OCI-LY1 (cell line): ENCODE data around the gene SKAP2.

Experiments used
- H2AFZ ChIP-seq: fragments of 200-600 bp; sonication (generic), shearing (Covaris generic); 2 replicates; pipeline ENCODE4 v1.6.0; 2014; ENCODE audit warnings: antibody characterized with exemption, mild to moderate bottlenecking, low read length
- H3F3A ChIP-seq: fragments of 200-600 bp; sonication (generic), shearing (Covaris generic); 2 replicates; pipeline ENCODE4 v1.6.0; 2014; ENCODE audit warnings: mild to moderate bottlenecking, antibody characterized with exemption, low read length, moderate library complexity; ENCODE audit not compliant: insufficient read depth
- H3K27ac ChIP-seq: fragments of 200-600 bp; sonication (generic); 2 replicates; pipeline ENCODE4 v1.5.1; 2014; ENCODE audit warnings: low read length, mixed run types, mild to moderate bottlenecking, low read depth; ENCODE audit not compliant: poor library complexity, severe bottlenecking
- H3K27me3 ChIP-seq: fragments of 200-600 bp; sonication (generic); 2 replicates; pipeline ENCODE4 v1.6.0; 2014; ENCODE audit warnings: antibody characterized with exemption, mild to moderate bottlenecking, low read length, moderate library complexity; ENCODE audit not compliant: insufficient read depth
- H3K36me3 ChIP-seq: fragments of 200-600 bp; sonication (generic); 2 replicates; pipeline ENCODE4 v1.6.1; 2014; ENCODE audit warnings: mild to moderate bottlenecking, antibody characterized with exemption, low read length, moderate library complexity, mixed read lengths; ENCODE audit not compliant: insufficient read depth
- H3K4me1 ChIP-seq: fragments of 200-600 bp; sonication (generic); 2 replicates; pipeline ENCODE4 v1.5.1; 2014; ENCODE audit warnings: mild to moderate bottlenecking, low read length, moderate library complexity; ENCODE audit not compliant: insufficient read depth, severe bottlenecking
- H3K4me2 ChIP-seq: fragments of 200-600 bp; sonication (generic), shearing (Covaris generic); 2 replicates; pipeline ENCODE4 v1.6.1; 2014; ENCODE audit warnings: low read length
- H3K4me3 ChIP-seq: fragments of 200-600 bp; sonication (generic); 2 replicates; pipeline ENCODE4 v1.5.1; 2014; ENCODE audit warnings: low read length, low read depth, mild to moderate bottlenecking, mixed read lengths; ENCODE audit not compliant: poor library complexity, severe bottlenecking
- H3K79me2 ChIP-seq: fragments of 200-600 bp; shearing (Covaris generic); 2 replicates; pipeline ENCODE4 v1.6.1; 2016; ENCODE audit warnings: mixed run types, low read length, mixed read lengths; ENCODE audit not compliant: insufficient read depth
- H3K9ac ChIP-seq: fragments of 200-600 bp; sonication (generic), shearing (Covaris generic); 2 replicates; pipeline ENCODE4 v1.6.1; 2014; ENCODE audit warnings: mild to moderate bottlenecking, low read length, mixed read lengths
- H3K9me2 ChIP-seq: fragments of 200-600 bp; sonication (generic), shearing (Covaris generic); 2 replicates; pipeline ENCODE4 v1.6.1; 2014; ENCODE audit warnings: low read depth, mild to moderate bottlenecking, low read length, mixed read lengths
- H3K9me3 ChIP-seq: fragments of 200-600 bp; shearing (Covaris generic); 2 replicates; pipeline ENCODE4 v1.6.1; 2014; ENCODE audit warnings: low read length, mixed read lengths
- H4K20me1 ChIP-seq: fragments of 200-600 bp; sonication (generic), shearing (Covaris generic); 2 replicates; pipeline ENCODE4 v1.6.0; 2016; ENCODE audit warnings: mild to moderate bottlenecking, low read length; ENCODE audit not compliant: insufficient read depth
- EZH2 ChIP-seq: fragments of 200-600 bp; sonication (generic), shearing (Covaris generic); IDR thresholded peaks from 2 replicates; pipeline ENCODE4 v1.8.0; 2017; ENCODE audit warnings: borderline replicate concordance, mixed run types, mild to moderate bottlenecking, antibody characterized with exemption, low read length, moderate library complexity, mixed read lengths
- TF ChIP-seq, protein P1 (sequence below): fragments of 200-600 bp; sonication (generic), shearing (Covaris generic); IDR thresholded peaks from 2 replicates; pipeline ENCODE4 v1.5.1; 2017; ENCODE audit warnings: mild to moderate bottlenecking, antibody characterized with exemption, low read length, moderate library complexity, mixed read lengths

SKAP2 gene

GRCh38 chr7:26675143-26675887 is 189.1 kb downstream of the SKAP2 start:
- H3K27ac ChIP-seq = no peak overlapping the region
- H3F3A ChIP-seq = no peaks in the 10 kb centered on the region
- no peak overlapping the region for H3K4me3 ChIP-seq
- no peaks in the 10 kb centered on the region for H3K79me2 ChIP-seq
- TF ChIP-seq, protein P1, sequence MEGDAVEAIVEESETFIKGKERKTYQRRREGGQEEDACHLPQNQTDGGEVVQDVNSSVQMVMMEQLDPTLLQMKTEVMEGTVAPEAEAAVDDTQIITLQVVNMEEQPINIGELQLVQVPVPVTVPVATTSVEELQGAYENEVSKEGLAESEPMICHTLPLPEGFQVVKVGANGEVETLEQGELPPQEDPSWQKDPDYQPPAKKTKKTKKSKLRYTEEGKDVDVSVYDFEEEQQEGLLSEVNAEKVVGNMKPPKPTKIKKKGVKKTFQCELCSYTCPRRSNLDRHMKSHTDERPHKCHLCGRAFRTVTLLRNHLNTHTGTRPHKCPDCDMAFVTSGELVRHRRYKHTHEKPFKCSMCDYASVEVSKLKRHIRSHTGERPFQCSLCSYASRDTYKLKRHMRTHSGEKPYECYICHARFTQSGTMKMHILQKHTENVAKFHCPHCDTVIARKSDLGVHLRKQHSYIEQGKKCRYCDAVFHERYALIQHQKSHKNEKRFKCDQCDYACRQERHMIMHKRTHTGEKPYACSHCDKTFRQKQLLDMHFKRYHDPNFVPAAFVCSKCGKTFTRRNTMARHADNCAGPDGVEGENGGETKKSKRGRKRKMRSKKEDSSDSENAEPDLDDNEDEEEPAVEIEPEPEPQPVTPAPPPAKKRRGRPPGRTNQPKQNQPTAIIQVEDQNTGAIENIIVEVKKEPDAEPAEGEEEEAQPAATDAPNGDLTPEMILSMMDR = no peak
- no peak for TF ChIP-seq EZH2
- H3K9ac ChIP-seq = no peak overlapping the region
- no peaks in the 10 kb centered on the region for H4K20me1 ChIP-seq
- no peaks in the 10 kb centered on the region for H3K4me1 ChIP-seq
- no peak overlapping the region for H3K4me2 ChIP-seq
- H3K27me3 ChIP-seq = no peaks in the 10 kb centered on the region
- no peaks in the 10 kb centered on the region for H3K36me3 ChIP-seq
- H2AFZ ChIP-seq = no peak overlapping the region
- H3K9me3 ChIP-seq = no peaks in the 10 kb centered on the region
- H3K9me2 ChIP-seq = no peaks in the 10 kb centered on the region

GRCh38 chr7:26673858-26674257 is 190.5 kb downstream of the SKAP2 start:
- no peaks in the 10 kb centered on the region for H3K36me3 ChIP-seq
- H3K4me2 ChIP-seq = no peak overlapping the region
- no peaks in the 10 kb centered on the region for H4K20me1 ChIP-seq
- no peaks in the 10 kb centered on the region for H3K79me2 ChIP-seq
- H3K9me3 ChIP-seq = no peaks in the 10 kb centered on the region
- H3K27ac ChIP-seq = no peak overlapping the region
- no peak for TF ChIP-seq EZH2
- TF ChIP-seq, protein P1 = no peak
- H3K9me2 ChIP-seq = no peaks in the 10 kb centered on the region
- H3F3A ChIP-seq = no peaks in the 10 kb centered on the region
- H3K4me3 ChIP-seq = no peak overlapping the region
- no peak overlapping the region for H2AFZ ChIP-seq
- no peak overlapping the region for H3K9ac ChIP-seq
- no peaks in the 10 kb centered on the region for H3K27me3 ChIP-seq
- H3K4me1 ChIP-seq = no peaks in the 10 kb centered on the region

GRCh38 chr7:26673271-26673670 is 191.1 kb downstream of the SKAP2 start:
- H3K79me2 ChIP-seq = no peaks in the 10 kb centered on the region
- no peaks in the 10 kb centered on the region for H3K4me1 ChIP-seq
- no peak overlapping the region for H3K4me2 ChIP-seq
- TF ChIP-seq EZH2 = no peak
- TF ChIP-seq, protein P1 = no peak
- no peaks in the 10 kb centered on the region for H3F3A ChIP-seq
- no peaks in the 10 kb centered on the region for H3K9me2 ChIP-seq
- no peak overlapping the region for H3K4me3 ChIP-seq
- H3K9ac ChIP-seq = no peak overlapping the region
- H2AFZ ChIP-seq = no peak overlapping the region
- H3K36me3 ChIP-seq = no peaks in the 10 kb centered on the region
- H3K27ac ChIP-seq = no peak overlapping the region
- H4K20me1 ChIP-seq = no peaks in the 10 kb centered on the region
- H3K27me3 ChIP-seq = no peaks in the 10 kb centered on the region
- no peaks in the 10 kb centered on the region for H3K9me3 ChIP-seq
